ENCODE measurements around the gene VPS36. TPM values are rescaled to one million over a fixed set of nuclear protein-coding genes. Genes with fewer than 3 reads are reported as not detected.

The VPS36 gene
- total and polyA plus RNA-seq, 9 donors: 35.4 to 54.0 (median 39.3) TPM

DNA sequence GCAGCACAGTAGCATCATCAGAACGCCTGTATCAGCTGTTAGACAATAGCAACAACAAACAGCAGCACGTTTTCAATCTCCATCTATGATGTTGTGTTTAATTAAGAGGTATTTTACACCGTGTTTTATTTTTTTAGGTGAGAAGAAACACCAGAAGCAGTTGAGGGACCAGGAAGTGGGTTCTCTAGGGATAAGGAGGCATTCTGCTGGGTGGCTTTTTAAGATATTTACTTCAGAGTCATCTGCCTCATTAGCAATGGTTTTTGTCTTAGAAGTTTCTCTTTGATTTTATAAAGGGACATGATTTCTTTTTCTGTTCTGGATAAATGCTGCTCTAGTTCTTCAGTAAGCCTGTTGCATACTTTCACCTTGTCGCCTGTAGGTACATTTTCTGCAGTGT lies 13.1 kb upstream of the VPS36 start:
- H3K36me3 ChIP-seq (ENCODE audit: control insufficient read depth, insufficient read depth, low read length): peaks cover 26% of the 10 kb centered on the region
- no peaks in the 10 kb centered on the region for H3K4me1 ChIP-seq (ENCODE audit: control insufficient read depth, insufficient read depth, low read length)
- H3K27me3 ChIP-seq (ENCODE audit: control insufficient read depth, insufficient read depth, low read length): no peaks in the 10 kb centered on the region
- H3K9me3 ChIP-seq (replicated peaks; ENCODE audit: control insufficient read depth, low read depth, low read length): no peaks in the 10 kb centered on the region
- H3K4me3 ChIP-seq (ENCODE audit: low read length): no peak overlapping the region
- WGBS (ENCODE audit: insufficient coverage): 100% methylated on average over 1 of the region's 4 CpGs
- H3K27ac ChIP-seq (ENCODE audit: low read length): no peak overlapping the region
- no peak for DNase-seq

DNA sequence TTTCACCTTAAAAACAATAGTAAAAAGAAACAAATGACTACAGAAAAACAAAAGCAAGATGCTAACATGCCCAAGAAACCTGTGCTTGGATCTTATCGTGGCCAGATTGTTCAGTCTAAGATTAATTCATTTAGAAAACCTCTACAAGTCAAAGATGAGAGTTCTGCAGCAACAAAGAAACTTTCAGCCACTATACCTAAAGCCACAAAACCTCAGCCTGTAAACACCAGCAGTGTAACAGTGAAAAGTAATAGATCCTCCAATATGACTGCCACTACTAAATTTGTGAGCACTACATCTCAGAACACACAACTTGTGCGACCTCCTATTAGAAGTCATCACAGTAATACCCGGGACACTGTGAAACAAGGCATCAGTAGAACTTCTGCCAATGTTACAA lies 10.8 kb upstream of the VPS36 start:
- Histone ChIP-seq H3K9me3 (replicated peaks; ENCODE audit: control insufficient read depth, low read depth, low read length) (no peaks in the 10 kb centered on the region), H3K36me3 (ENCODE audit: control insufficient read depth, insufficient read depth, low read length) (peaks cover 20% of the 10 kb centered on the region), H3K4me1 (ENCODE audit: control insufficient read depth, insufficient read depth, low read length) (peaks cover 3% of the 10 kb centered on the region), H3K4me3 (ENCODE audit: low read length) (no peak overlapping the region), H3K27ac (ENCODE audit: low read length) (no peak overlapping the region), H3K27me3 (ENCODE audit: control insufficient read depth, insufficient read depth, low read length) (no peaks in the 10 kb centered on the region)
- no peak for DNase-seq
- WGBS (ENCODE audit: insufficient coverage): 100% methylated on average over 2 of the region's 3 CpGs

DNA sequence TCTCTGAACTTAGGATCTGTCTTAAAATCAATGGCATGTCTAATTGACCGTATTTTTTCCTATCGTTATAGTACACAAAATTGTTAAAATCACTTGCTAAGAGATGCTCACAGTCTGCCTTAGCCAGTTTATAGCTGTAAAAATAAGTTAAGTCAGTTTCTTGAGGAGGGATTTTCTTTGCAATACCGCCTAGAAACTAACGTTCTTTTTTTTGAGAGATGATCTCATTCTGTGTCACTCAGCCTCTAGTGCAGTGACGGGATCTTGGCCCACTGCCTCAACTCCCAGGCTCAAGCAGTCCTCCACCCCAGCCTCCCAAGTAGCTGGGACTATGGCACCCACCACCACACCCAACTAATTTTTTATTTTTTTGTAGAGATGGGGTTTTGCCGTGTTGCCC lies 9.2 kb upstream of the VPS36 start:
- Histone ChIP-seq H3K4me3 (ENCODE audit: low read length) (no peak overlapping the region), H3K27me3 (ENCODE audit: control insufficient read depth, insufficient read depth, low read length) (no peaks in the 10 kb centered on the region), H3K4me1 (ENCODE audit: control insufficient read depth, insufficient read depth, low read length) (peaks cover 3% of the 10 kb centered on the region), H3K27ac (ENCODE audit: low read length) (no peak overlapping the region), H3K9me3 (replicated peaks; ENCODE audit: control insufficient read depth, low read depth, low read length) (no peaks in the 10 kb centered on the region), H3K36me3 (ENCODE audit: control insufficient read depth, insufficient read depth, low read length) (peaks cover 20% of the 10 kb centered on the region)
- WGBS (ENCODE audit: insufficient coverage): 74% methylated on average over 3 of the region's 6 CpGs
- DNase-seq: no peak

DNA sequence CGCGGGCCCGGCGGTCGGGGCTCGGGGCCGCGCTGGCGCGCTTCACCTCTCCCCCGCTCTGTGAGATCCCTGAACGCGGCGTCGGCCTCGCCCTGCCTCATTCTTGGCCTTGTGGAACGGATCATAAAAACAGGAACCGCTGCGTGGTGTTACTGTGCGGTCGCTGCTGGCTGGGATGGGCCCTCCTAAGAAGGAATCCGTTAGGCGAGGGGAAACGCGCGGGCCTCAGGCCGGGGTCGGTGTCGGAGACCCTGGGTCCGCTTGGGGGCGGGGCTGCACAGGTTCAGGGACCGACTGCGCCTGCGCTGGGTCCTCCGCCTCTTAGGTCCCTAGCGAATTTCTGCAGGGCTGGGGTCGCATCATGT lies 5.2 kb upstream of the VPS36 start:
- peak; percentile 82 for DNase-seq
- WGBS (ENCODE audit: insufficient coverage): under 1% methylated on average over 35 of the region's 37 CpGs

DNA sequence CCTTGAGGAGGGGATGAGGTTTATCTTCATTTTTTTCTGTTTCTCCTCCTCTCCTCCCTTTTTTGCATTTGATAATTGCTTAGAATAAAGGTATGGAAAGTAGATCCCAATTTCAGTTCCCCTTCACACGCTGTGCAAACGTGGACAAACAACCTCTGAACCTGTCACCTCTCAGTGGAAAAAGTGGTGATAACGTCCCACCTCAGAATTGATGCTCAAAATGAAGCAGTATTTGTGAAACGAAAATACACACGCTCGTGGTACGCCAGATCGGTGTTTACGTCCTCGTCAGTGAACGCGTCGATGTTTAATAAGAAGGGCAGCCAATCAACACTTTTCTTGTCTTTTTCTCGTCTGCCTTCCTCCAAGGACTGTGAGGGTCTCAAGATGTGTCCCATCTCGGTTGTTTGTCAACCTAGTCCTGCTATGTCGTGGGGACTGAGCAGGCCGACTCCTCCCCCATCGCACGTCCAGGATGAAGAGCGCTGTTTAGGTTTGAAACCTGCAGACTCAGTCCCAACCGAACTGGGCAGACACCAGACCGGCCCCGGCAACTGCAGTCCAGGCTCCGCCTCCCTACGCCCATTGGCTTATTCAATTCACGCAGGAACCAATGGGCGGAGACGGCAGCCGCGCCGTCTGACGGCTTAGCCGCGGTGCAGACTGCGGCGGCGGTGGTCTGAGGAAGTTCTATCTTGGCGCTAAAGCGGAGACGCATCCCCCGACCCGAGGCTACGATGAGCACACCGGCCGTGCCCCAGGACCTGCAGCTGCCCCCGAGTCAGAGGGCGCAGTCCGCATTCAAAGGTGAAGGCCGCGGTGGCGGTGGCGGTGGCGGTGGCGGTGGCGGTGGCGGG lies 4.6 kb upstream of the VPS36 start, which contains the start of gene CKAP2:
Gene CKAP2, plus strand, starts transcription at position 659 of the 857 bp plus-strand sequence. Its CDS starts 79 bp downstream, at position 738.
- H3K4me3 ChIP-seq (ENCODE audit: low read length): peak within 1 kb of the TSS; percentile 78
- DNase-seq: peak; percentile 98
- H3K27ac ChIP-seq (ENCODE audit: low read length): peak within 1 kb of the TSS; percentile 97
- H3K9me3 ChIP-seq (replicated peaks; ENCODE audit: control insufficient read depth, low read depth, low read length): no peaks in the 10 kb centered on the region
- under 1% methylated on average over 53 of the region's 56 CpGs for WGBS (ENCODE audit: insufficient coverage)
- H3K27me3 ChIP-seq (ENCODE audit: control insufficient read depth, insufficient read depth, low read length): no peaks in the 10 kb centered on the region
- peaks cover 13% of the 10 kb centered on the region for H3K36me3 ChIP-seq (ENCODE audit: control insufficient read depth, insufficient read depth, low read length)
- H3K4me1 ChIP-seq (ENCODE audit: control insufficient read depth, insufficient read depth, low read length): peaks cover 9% of the 10 kb centered on the region

More for the DNA sequence above, 5.2 kb upstream of the VPS36 start:
- peak overlapping the region; percentile 97 for H3K27ac ChIP-seq (ENCODE audit: low read length)
- H3K9me3 ChIP-seq (replicated peaks; ENCODE audit: control insufficient read depth, low read depth, low read length): no peaks in the 10 kb centered on the region
- H3K4me3 ChIP-seq (ENCODE audit: low read length): peak overlapping the region; percentile 78
- no peaks in the 10 kb centered on the region for H3K27me3 ChIP-seq (ENCODE audit: control insufficient read depth, insufficient read depth, low read length)
- H3K36me3 ChIP-seq (ENCODE audit: control insufficient read depth, insufficient read depth, low read length): peaks cover 13% of the 10 kb centered on the region
- peaks cover 9% of the 10 kb centered on the region for H3K4me1 ChIP-seq (ENCODE audit: control insufficient read depth, insufficient read depth, low read length)

DNA sequence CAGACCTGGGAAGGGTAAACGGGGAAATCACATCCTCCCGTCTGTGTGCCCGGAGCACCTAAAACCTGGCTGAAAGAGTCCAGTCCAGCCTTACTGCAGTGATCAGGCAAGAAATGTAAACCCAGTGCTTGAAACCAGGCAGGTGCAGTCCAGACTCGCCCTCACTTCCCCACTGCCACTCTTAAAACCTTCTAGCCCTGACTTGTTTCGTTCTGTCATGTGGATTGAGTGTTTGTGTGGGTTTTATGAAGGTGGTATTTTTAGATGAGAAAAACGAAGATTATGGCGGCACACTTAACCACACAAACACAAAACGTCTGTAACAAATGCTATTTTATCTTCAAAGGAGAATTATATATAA lies 4.0 kb upstream of the VPS36 start:
- Histone ChIP-seq H3K4me3 (ENCODE audit: low read length) (peak overlapping the region; percentile 78), H3K36me3 (ENCODE audit: control insufficient read depth, insufficient read depth, low read length) (peaks cover 8% of the 10 kb centered on the region), H3K9me3 (replicated peaks; ENCODE audit: control insufficient read depth, low read depth, low read length) (no peaks in the 10 kb centered on the region), H3K27me3 (ENCODE audit: control insufficient read depth, insufficient read depth, low read length) (no peaks in the 10 kb centered on the region), H3K4me1 (ENCODE audit: control insufficient read depth, insufficient read depth, low read length) (peaks cover 9% of the 10 kb centered on the region), H3K27ac (ENCODE audit: low read length) (peak overlapping the region; percentile 97)
- DNase-seq: peak; percentile 21
- 0% methylated on average over 1 of the region's 8 CpGs for WGBS (ENCODE audit: insufficient coverage)

DNA sequence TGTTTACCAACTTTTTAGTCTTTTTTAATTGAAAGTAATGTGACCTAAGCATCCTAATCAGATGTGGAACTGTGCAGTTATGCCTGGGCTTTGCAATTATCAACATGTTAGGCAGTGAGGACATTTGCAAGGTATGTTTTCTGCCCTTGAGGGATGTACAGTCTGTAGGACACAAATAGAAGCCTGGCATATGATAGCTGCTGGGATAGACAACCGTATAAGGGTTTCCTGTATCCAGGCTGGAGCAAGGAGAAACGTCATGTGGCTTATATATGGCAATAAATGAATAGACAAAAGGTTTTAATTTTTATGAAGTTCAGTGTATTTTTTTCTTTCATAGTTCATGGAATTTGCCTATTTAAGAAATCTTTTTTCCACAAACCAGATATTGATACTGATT lies 2.0 kb upstream of the VPS36 start:
- no peaks in the 10 kb centered on the region for H3K9me3 ChIP-seq (replicated peaks; ENCODE audit: control insufficient read depth, low read depth, low read length)
- no peaks in the 10 kb centered on the region for H3K27me3 ChIP-seq (ENCODE audit: control insufficient read depth, insufficient read depth, low read length)
- H3K4me3 ChIP-seq (ENCODE audit: low read length): no peak overlapping the region
- H3K36me3 ChIP-seq (ENCODE audit: control insufficient read depth, insufficient read depth, low read length): peaks cover 8% of the 10 kb centered on the region
- no peak overlapping the region for H3K27ac ChIP-seq (ENCODE audit: low read length)
- WGBS (ENCODE audit: insufficient coverage): no CpG with 5 or more reads among the region's 2 CpGs
- peak; percentile 35 for DNase-seq
- peaks cover 22% of the 10 kb centered on the region for H3K4me1 ChIP-seq (ENCODE audit: control insufficient read depth, insufficient read depth, low read length)

DNA sequence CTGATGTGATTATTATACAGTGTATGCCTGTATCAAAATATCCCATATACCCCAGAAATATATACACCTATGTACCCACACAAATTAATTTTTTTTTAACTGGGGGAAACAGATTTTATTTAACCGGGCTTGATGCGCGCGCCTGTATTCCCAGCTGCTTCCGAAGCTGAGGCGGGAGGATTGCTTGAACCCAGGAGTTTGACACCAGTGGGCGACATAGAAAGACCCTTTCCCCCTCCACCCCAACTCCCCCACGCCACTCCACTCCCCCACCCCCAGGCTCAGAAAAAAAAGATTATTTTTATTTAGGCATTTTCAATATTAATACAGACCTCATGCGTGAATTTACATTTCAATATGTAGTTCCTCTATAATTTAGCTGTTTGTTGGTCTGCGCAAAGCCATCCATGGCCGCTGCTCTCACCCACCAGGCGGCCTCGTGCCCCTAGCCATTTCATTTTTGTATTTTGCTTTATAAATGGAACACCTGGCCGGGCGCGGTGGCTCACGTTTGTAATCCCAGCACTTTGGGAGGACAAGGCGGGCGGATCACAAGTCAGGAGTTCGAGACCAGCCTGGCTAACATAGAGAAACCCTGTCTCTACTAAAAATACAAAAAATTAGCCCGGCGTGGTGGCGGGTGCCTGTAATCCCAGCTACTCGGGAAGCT lies 836 bp upstream of the VPS36 start:
- Histone ChIP-seq H3K27me3 (ENCODE audit: control insufficient read depth, insufficient read depth, low read length) (no peaks in the 10 kb centered on the region), H3K9me3 (replicated peaks; ENCODE audit: control insufficient read depth, low read depth, low read length) (no peaks in the 10 kb centered on the region), H3K36me3 (ENCODE audit: control insufficient read depth, insufficient read depth, low read length) (no peaks in the 10 kb centered on the region), H3K27ac (ENCODE audit: low read length) (no peak overlapping the region), H3K4me1 (ENCODE audit: control insufficient read depth, insufficient read depth, low read length) (peaks cover 19% of the 10 kb centered on the region), H3K4me3 (ENCODE audit: low read length) (no peak overlapping the region)
- DNase-seq: no peak
- WGBS (ENCODE audit: insufficient coverage): 100% methylated on average over 4 of the region's 24 CpGs

DNA sequence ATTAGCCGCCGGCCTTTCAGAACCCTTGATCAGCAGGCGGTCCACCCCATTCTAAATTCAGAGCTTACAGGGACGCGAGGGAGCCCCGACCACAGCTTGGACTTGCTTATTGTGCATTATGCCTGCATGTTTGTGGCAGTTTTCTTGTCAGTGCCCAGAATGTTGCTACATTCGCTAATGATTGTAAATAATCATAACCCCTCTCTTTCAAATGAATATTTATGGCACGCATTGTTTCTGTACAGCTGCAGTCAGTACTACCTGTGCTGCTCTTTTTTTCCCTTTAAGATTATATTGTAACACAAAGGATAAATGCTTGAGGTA lies 321 bp upstream of the VPS36 start:
- no peak for DNase-seq
- WGBS (ENCODE audit: insufficient coverage): 0% methylated on average over 6 of the region's 8 CpGs

DNA sequence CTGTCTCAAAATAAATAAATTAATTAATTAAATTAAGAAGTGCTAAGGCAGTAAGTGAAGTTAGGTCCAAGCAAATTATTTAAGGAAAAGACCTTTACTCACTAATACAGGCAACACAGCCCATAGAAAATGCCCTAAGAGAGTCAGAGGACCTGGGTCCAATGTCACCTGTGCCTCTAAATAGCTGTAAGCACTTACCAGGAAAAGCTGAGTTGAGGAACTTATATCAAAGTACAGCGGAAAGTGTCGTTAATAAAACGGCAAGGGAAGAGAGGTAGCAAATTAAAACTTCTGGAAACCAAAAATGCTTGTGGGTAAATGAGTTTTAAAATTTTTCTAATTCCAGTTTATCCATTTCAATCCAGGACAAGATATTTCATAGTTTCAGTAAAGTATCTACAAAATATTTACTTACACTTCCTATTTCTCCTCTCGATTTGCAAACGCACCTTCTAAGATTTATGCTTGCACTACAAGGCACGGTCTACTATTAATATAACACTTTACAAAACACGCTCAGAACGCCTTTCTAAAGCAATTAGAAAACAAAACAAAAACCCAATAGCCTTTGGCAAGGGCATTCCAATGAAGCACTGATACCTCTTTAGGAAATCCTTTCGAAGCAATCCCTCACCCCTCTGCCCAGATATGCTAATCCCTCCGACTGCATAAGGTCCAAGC lies 963 bp downstream of the VPS36 start:
- no peaks in the 10 kb centered on the region for H3K9me3 ChIP-seq (replicated peaks; ENCODE audit: control insufficient read depth, low read depth, low read length)
- peaks cover 18% of the 10 kb centered on the region for H3K4me1 ChIP-seq (ENCODE audit: control insufficient read depth, insufficient read depth, low read length)
- 0% methylated on average over 7 of the region's 10 CpGs for WGBS (ENCODE audit: insufficient coverage)
- no peaks in the 10 kb centered on the region for H3K27me3 ChIP-seq (ENCODE audit: control insufficient read depth, insufficient read depth, low read length)
- DNase-seq: peak; percentile 19
- peak overlapping the region; percentile 74 for H3K4me3 ChIP-seq (ENCODE audit: low read length)
- H3K36me3 ChIP-seq (ENCODE audit: control insufficient read depth, insufficient read depth, low read length): no peaks in the 10 kb centered on the region
- H3K27ac ChIP-seq (ENCODE audit: low read length): peak overlapping the region; percentile 76

More for the DNA sequence above, 321 bp upstream of the VPS36 start:
- no peaks in the 10 kb centered on the region for H3K36me3 ChIP-seq (ENCODE audit: control insufficient read depth, insufficient read depth, low read length)
- H3K4me1 ChIP-seq (ENCODE audit: control insufficient read depth, insufficient read depth, low read length): peaks cover 19% of the 10 kb centered on the region
- H3K27me3 ChIP-seq (ENCODE audit: control insufficient read depth, insufficient read depth, low read length): no peaks in the 10 kb centered on the region
- H3K4me3 ChIP-seq (ENCODE audit: low read length): no peak overlapping the region
- H3K27ac ChIP-seq (ENCODE audit: low read length): peak overlapping the region; percentile 8
- no peaks in the 10 kb centered on the region for H3K9me3 ChIP-seq (replicated peaks; ENCODE audit: control insufficient read depth, low read depth, low read length)
